Urothelium cell line (cell line): ENCODE data around the gene ATP6V1B1.

Source experiments
- DNase-seq: peaks from one replicate; pipeline ENCODE4 v3.0.0; 2011; ENCODE audit warnings: low spot score, mixed read lengths
- FAIRE-seq: peaks from 2 replicates; lab custom pipeline; 2011; peaks lifted over from hg19 to GRCh38; lab: Jason Lieb, UNC

The ATP6V1B1 gene

DNA sequence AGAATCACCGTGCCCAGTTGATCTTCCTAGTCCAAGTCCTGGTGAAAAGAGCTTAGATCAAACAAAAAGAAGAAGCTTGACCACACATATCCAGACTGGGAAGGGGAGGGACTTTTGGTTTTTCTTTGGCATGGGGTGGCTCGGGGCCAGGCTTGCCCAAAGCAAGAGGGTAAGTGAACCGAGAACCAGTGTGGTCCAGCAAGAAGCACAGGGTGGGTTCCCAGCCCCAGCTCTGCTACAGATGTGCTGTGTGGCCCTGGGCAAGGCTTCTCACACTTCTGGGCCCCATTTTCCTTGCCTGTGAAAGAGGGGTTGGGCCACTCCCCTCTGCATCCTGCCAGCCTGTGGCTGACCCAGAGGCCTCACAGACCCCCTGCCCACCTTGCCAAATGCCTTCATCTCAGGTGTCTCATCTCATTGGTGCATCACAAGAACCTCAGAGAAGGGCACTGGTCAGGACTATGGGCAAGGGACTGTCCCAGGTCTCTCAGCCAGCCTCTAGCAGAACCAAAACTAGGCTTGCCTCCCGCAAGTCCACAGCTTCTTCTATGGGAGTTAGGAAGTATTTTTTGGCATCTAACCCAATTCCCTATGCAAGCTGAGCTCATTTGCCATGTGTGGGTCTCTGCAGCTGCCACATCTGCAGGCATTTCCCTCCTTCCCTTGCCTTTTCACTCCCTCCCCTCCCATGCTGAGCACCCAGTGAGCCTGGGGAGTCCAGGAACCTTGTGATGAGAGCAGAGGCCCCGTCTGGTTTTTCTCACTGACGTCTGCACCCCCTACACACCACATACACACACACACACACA lies 6.9 kb downstream of the ATP6V1B1 start:
- DNase-seq, result no peak
- no peak for FAIRE-seq

DNA sequence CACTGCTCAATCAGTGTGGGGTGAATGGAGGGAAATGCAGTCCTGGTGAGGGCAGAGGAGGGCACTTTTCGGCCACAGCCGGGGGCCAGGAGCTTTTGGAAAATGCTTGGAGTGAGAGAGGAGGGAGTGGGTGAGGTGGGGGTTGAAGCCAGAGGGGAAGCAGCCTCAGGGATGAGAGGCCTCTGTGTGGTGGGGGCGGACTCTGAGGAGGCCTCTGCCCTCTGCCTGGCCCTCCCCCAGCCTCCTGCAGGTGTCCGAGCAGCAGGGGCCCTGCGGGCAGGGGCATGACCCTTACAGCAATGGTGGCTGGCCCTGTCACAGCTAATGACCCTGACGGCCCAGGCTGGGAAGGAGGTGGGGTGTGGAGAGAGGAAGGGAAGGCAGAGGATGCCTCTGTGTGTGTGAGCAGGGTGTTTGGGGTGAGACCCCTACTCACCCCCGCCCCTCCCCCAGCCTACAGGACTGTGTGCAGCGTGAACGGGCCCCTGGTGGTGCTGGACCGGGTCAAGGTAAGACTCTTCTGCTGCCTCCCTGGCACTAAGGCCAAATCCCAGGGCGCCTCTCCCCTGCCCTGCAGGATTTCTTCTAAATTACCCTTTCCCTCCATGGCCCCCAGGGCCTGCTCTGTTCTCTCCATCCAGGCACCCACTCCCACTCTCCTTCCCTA lies 7.6 kb downstream of the ATP6V1B1 start:
- FAIRE-seq, result no peak
- no peak for DNase-seq

DNA sequence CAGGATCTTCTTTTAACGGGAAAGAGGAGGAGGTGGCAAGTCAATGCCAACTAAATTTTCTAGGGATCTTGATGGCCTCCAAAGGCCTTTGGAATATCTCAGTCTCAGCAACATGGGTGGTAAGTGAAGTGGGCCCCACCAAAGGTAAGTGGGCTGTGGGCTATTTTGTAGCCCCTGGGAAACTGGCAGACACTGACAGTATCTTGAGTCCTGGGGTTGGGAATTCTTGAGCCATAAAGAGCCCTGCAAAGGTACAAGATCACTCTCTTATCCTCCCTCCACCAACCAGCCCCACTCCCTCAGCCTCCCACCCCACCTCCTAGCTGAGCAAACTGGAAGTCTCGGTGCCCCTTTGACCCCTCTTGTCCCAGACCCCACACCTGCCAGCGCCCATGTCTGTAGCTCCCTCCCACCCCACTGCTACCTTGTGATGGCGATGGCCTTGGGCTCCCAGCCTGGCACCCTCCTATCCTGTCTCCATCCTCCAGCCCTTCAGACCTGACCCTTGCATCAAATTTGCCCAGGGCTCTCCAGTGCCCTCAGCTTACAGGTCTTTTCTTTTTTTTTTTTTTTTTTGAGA lies 8.5 kb downstream of the ATP6V1B1 start:
- DNase-seq (no peak), FAIRE-seq (no peak)

DNA sequence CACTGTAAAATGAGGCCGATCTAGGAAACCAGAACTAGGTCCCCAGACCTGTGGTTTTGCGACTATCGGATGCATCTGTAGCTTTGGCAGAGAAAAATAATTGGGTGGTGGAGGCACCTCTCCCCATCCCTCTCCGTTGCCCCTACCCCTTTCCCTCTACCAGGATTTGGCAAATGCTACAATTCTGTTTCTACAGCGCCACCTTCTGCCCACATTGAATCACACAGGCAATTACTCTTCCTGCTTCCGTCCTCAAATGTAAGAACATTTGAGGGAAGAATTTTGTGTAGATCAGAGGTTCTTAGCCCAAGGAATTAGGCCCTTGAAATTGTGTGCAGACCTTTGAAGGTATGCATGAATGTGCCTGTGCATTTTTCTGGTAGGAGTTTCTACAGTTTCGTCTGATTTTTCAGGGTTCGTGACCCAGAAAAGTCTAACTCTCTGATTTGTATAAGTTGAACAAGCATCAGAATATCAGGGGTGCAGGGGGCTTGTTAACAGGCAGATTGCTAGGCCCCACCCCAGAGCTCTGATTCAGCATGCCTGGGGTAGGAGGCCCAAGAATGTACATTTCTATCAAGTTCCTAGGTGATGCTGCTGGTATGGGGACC lies 11.2 kb downstream of the ATP6V1B1 start:
- no peak for FAIRE-seq
- peak; percentile 59 for DNase-seq

DNA sequence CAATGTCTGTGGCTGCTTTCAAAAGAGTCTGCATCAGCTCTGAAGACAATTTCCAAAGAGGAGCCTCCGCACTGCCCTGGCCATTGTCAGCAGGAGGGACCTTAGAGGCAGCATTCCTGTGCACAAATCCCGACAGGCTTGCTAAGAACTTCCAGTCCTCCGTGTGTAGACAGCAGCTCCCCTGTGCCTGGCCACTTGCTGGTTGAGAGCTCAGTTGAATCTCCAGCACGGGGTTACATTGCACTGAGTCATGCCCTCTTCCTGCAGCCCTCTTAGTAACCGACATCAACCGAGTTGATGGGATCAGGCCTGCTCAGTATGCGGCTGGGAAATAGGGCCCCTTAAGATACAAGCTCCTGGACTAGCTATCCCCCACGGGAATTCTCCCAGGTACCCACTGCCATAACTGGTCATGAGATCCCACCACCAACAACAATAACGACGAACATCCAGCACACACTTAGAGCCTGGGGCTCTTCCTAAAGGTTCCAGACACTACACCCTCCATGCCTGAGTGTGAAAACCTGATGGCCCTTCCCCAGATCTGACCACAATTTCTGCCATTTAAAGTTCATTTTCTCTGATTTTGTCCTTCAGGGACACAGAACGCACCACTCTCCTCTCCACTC lies 12.0 kb downstream of the ATP6V1B1 start:
- no peak for FAIRE-seq
- peak; percentile 73 for DNase-seq

DNA sequence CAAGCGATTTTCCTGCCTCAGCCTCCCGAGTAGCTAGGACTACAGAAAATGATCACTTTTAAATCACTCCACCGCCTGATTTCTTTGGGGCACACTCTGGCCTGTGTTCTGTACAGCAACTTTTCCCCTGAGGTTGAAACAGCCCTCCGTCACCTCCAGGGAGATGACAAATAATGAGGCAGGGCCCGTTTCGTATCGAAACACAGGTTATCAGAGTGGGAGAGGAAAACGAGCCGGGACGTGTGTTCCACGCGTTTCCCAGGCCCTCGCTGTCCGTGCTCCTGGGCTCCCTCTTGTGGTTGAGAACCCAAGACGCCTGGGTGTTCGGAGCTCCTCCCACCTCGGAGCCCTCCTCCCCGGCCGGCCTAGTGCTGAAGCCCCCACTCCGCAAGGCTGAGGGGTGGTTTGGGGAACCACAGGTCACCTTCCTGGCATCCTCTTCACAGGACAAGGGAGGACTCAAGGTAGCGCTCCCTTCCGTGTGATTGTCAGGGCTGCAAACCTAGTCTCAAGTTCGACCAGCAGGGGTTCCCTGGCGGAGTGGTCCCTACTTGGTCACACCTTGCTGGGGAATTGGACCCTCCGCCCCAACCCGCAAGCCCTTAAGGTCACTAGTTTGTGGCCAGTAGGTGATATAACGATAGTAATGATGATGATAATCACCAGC lies 12.8 kb downstream of the ATP6V1B1 start:
- DNase-seq, result peak; percentile 93
- FAIRE-seq, result no peak

DNA sequence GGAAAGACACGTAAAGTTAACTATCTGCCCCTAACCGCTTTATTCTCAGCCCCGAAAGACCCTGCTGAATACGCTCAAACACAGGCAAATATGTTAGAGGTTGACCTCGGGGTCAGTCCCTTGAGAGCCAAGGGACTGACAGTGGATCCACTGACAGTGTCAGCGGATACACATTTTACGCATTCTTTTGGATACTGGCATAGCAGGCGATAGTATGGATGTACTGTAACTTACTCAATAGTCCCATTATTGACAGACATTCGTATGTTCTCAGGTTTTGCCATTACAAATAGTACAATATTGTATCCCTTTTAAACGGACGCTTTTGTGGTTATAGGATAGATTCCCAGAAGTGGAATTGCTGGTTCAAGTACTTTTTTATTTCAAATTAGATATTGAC lies 13.4 kb downstream of the ATP6V1B1 start:
- FAIRE-seq (no peak), DNase-seq (no peak)

DNA sequence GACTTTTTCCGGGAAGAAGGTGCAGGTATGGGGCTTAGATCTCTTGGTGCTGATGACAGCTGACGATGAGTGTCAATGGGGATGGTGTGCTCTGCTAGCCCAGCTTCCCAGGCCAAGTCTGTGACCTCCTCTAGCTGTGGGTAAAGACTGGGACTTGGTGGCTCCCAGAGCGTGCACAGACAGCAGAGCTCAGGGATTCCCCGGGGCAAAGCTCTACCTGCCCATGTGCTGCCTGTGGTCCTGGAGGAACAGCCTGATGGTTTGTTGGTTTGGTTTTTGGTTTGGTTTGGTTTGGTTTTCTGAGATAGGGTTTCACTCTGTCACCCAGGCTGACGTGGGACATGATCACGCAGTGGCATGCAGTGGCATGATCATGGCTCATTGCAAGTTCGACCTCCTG lies 19.2 kb downstream of the ATP6V1B1 start:
- FAIRE-seq (no peak), DNase-seq (no peak)

DNA sequence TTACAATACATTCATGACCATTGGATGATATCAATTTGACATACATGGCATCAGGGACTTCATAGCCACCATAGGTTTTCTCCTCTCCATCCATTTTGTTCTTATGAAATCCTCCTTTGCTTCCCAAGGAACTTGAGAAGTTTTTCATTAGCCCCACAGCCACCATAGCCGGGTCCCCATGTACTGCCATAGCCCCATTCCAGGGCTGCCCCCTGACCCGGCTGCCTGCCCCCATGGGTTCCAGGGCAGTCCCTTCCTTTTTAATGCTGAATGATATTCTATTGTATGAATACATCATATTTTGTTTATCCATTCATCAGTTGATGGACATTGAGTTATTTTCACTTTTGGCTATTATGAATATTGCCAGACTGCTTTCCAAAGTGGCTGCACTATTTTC lies 20.4 kb downstream of the ATP6V1B1 start:
- FAIRE-seq, result no peak

DNA sequence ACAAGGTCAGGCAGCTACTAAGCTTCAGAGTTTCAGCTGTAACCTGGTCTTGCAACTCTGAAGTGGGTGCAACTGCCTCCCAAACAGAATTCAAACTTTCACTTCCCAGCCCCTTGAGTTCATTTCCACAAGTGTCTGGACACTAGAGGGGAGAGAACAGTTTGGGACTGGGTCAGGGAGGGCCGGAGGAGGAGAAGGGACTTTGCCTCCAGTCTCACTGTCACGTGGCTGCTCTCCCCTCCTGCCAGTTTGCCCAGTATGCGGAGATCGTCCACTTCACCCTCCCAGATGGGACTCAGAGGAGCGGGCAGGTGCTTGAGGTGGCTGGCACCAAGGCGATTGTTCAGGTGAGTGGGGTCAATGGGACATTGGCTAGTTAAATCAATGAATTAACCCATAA lies 22.1 kb downstream of the ATP6V1B1 start:
- FAIRE-seq (no peak), DNase-seq (no peak)

More for the DNA sequence above, 20.4 kb downstream of the ATP6V1B1 start:
- no peak for DNase-seq

DNA sequence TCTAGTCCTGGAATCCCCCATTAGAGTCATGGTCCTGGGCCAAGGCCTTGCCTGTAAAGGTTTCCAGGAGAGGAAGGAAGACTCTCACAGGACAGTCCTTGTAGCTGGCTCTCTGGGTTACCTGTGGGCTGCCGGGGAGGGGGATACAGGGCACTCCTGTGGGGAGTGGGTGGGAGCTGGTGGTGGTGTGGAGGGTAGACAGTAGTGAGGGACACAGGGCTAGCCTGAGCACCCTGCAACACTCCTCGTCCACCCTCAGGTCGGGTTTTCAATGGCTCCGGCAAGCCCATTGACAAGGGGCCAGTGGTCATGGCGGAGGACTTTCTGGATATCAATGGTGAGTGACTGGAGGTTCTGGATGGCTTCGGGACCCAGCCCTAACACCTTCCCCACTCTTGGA lies 23.1 kb downstream of the ATP6V1B1 start:
- no peak for FAIRE-seq
- no peak for DNase-seq

DNA sequence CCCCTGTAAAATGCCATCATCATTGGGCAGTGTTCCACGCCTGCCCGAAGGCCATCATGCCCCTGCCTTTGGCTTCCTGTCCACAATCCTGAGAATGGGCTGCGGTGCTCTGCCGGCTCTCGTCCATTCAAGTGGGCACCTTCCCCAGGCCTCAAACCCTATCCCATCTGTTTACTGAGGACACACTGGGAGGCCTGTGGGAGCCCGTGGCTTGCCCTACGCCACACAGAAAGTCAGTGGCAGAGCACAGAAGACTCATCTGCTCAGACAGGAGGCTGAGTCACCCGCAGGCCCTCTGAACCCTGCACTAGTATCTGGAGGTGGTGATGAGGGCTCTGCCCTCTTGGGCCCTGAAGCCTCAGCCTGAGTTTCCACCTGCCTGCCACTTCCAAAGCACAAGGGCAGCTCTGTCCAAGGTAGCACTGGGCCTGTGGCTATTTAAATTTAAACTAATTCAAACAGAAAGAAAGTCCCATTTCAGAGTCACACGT lies 23.6 kb downstream of the ATP6V1B1 start:
- no peak for DNase-seq
- FAIRE-seq, result no peak

DNA sequence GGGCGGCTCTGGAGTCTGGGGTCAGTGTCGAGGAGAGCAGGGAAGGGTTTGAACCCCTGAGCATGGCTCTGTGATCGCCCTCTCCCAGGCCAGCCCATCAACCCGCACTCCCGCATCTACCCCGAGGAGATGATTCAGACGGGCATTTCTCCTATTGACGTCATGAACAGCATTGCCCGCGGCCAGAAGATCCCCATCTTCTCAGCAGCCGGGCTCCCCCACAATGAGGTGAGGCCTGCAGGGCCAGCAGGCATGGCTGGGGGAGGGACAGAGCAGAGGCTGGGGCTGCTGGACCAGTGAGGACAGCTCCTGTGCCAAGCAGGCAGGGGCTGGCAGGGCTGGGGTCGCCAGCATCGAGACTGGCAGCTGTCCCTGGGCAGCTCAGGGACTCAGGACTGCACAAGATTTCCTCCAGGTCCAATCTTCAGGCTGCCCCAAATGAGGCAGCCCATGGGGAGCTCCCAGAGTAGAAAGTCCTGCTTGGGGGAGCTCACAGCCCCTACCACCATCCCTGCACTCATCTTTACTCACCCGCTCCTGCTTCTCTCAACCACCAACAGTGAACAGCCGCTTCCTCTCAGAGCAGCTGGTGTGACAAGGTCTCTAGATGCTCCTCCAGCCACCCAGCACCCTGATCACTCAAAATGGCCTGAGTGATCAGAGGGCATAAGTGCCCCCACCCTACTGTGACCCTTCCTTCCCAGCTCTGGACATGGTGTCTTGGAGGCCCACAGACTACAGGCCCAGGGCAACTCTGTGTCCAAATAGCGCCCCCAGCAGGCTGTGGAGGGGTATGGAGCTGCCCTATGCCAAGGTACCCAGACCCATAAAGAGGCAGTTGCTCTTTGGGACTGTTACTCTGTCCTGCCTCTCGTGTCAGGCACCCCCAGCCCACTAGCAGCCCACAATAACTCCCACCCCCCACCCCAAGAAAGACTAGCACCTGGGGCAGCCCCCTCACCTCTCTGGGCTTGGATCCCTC lies 24.4 kb downstream of the ATP6V1B1 start:
- FAIRE-seq, result no peak
- no peak for DNase-seq

DNA sequence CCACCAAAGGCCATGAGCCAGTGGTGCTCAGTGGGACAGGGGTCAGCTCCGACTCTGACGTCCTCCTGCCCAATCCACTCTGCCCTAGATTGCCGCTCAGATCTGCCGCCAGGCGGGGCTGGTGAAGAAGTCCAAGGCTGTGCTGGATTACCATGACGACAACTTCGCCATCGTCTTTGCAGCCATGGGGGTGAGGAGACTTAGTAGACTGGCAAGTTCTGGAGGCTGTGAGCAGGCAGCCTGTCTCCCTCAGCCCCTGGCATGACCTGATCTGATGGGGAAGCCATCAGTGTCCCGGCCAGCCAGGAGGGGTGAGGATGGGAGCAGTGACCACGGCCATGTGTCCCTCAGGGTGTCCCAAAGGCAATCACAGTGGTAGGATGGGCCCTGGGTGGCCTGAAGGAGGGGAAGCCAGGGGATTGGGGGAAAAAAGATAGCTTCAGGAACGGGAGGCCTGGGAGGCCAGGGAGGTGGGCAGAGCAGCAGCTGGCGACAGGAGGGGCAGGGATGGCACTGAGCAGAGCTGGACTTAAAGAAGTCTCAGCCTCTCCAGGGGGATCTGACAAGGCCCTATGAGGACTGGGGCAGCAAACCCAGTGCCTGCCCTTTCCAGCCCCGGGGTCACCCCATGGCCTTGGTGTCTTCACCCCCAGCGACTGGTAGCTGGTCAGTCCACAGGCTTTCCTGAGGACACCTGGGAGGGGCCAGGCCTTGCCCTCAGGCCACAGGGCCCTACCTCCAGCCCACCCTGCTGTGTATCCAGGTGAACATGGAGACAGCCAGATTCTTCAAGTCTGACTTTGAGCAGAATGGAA lies 25.3 kb downstream of the ATP6V1B1 start:
- FAIRE-seq (peak; percentile 40), DNase-seq (no peak)

DNA sequence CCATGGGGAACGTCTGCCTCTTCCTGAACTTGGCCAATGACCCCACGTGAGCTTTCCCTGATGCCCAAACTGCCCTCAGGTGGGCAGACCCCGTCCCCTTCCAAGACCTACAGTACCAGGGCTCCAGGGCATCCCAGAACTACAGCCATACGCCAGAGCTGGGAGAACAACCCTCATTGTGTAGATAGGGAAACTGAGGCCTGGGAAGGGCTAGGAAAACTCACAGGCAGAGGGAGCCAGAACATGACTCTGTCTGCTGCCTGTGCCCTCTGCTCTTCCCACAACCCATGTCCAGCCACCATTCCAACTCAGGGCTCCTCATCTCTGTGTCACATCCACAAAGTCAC lies 25.9 kb downstream of the ATP6V1B1 start:
- FAIRE-seq, result no peak

DNA sequence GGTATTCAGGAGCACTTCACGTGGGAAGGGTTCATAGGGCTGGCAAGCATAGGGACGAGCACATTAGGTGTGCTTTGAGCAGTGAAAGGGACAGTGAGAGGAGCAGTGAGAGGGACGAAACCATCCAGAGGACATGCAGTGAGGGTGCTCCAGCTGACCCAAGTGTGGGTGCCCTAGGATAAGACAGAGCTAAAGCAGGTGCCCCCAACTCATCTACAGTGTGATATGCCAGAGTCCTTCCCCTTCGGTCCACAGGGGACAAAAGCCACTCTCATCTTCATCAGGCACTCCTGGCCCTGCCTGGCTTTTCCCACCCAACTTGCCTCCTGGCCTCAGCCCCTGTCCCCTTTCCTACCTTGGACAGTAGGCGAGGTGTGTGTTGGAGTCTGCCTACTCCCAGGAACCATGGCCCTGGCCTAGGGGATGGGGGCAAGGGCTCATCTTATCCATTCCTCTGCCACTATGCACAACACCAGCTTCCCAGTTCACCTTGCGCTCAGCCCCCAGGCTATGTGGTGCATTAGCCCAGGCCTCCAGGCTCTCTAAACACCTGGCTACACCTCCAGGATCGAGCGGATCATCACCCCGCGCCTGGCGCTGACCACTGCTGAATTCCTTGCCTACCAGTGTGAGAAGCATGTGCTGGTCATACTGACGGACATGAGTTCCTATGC lies 26.6 kb downstream of the ATP6V1B1 start:
- DNase-seq, result no peak
- FAIRE-seq, result no peak

More for the DNA sequence above, 25.9 kb downstream of the ATP6V1B1 start:
- no peak for DNase-seq

DNA sequence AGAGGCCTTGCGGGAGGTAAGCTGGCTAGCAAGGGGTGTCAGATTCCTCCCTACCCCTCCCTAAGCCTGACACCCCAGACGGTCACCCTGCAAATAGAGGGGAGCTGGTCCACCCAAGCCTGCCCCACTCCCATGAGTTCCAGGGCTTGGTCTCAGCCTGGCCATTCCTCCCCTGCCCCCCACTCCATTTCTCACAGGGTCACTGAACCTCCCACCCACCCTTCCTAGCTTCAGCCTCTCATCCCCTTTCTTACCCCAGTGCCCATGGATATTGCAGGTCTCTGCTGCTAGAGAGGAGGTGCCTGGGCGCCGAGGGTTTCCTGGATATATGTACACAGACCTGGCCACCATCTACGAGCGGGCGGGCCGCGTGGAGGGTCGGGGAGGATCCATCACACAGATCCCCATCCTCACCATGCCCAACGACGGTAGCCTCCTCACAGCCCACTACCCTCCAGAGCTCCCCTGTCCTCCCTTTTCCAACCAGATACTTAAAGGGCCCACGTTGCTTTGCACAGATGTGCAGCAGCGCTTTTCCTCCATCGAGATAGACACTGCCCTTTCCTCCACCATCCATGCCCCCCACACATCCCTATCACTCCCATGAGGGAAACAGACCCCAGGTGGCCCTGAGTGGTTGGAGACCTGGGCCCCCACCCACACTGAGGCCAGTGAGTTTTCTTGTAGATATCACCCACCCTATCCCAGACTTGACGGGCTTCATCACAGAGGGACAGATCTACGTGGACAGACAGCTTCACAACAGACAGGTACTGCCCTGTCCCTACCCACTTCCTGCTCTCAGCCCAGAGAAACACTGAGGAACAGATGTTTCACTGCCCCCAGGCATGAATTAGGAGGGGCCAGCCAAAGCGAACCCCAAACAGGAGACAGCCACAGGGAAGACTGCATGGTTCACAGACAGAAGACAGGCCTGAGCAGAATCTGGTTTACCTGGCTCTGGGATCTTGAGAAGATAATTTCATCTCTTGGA lies 27.5 kb downstream of the ATP6V1B1 start:
- DNase-seq, result no peak
- FAIRE-seq, result no peak
